ENCODE measurements around the gene HLF.

The HLF gene

GRCh38 chr17:55264645-55265298, at the start of gene HLF:
Gene HLF (plus strand): TSS chr17:55264960. CDS start chr17:55265485, 525 bp downstream.
- no peak for DNase-seq

GRCh38 chr17:55215711-55216110, 49.0 kb upstream of the HLF start:
- no peak for DNase-seq

GRCh38 chr17:55216888-55217287, 47.9 kb upstream of the HLF start:
- no peak for DNase-seq

GRCh38 chr17:55219459-55219858, 45.3 kb upstream of the HLF start:
- no peak for DNase-seq

GRCh38 chr17:55219934-55220333, 44.8 kb upstream of the HLF start:
- no peak for DNase-seq

GRCh38 chr17:55223524-55223923, 41.2 kb upstream of the HLF start:
- DNase-seq = no peak

GRCh38 chr17:55224746-55225145, 40.0 kb upstream of the HLF start:
- no peak for DNase-seq

GRCh38 chr17:55225237-55225636, 39.5 kb upstream of the HLF start:
- no peak for DNase-seq

GRCh38 chr17:55228683-55229192, 36.0 kb upstream of the HLF start:
- DNase-seq = no peak

GRCh38 chr17:55229276-55229675, 35.5 kb upstream of the HLF start:
- DNase-seq = no peak

- no peak for DNase-seq
Measured at GRCh38 chr17:55230716-55231115, 34.0 kb upstream of the HLF start.

GRCh38 chr17:55233840-55234239, 30.9 kb upstream of the HLF start:
- no peak for DNase-seq

GRCh38 chr17:55236316-55236715, 28.4 kb upstream of the HLF start:
- no peak for DNase-seq

- DNase-seq = no peak
Measured at GRCh38 chr17:55237268-55237667, 27.5 kb upstream of the HLF start.

- DNase-seq = no peak
Measured at GRCh38 chr17:55237841-55238178, 26.9 kb upstream of the HLF start.

GRCh38 chr17:55238179-55238930, 26.4 kb upstream of the HLF start:
- DNase-seq = peak; percentile 69

GRCh38 chr17:55238931-55239297, 25.8 kb upstream of the HLF start:
- DNase-seq = no peak

- DNase-seq = no peak
Measured at GRCh38 chr17:55241097-55241496, 23.7 kb upstream of the HLF start.

- no peak for DNase-seq
Measured at GRCh38 chr17:55242476-55242875, 22.3 kb upstream of the HLF start.

- no peak for DNase-seq
Measured at GRCh38 chr17:55245986-55246385, 18.8 kb upstream of the HLF start.

- DNase-seq = no peak
Measured at GRCh38 chr17:55246583-55246982, 18.2 kb upstream of the HLF start.

GRCh38 chr17:55248077-55248476, 16.7 kb upstream of the HLF start:
- DNase-seq = no peak

- DNase-seq = no peak
Measured at GRCh38 chr17:55249861-55250260, 14.9 kb upstream of the HLF start.

GRCh38 chr17:55254375-55254774, 10.4 kb upstream of the HLF start:
- DNase-seq = no peak
